GM21723 (cell line): ENCODE data around the gene PRTN3.

Experiments
- ATAC-seq: cut with Tn5 transposase; IDR thresholded peaks from one replicate; pipeline ENCODE4 v1.9.1; 2021; ENCODE audit warnings: mild to moderate bottlenecking, moderate library complexity; ENCODE audit not compliant: unreplicated experiment

PRTN3 gene

GRCh38 chr19:803099-803561 is 37.7 kb upstream of the PRTN3 start:
- ATAC-seq: no peak

GRCh38 chr19:803686-804418 is 36.9 kb upstream of the PRTN3 start:
- no peak for ATAC-seq

DNA sequence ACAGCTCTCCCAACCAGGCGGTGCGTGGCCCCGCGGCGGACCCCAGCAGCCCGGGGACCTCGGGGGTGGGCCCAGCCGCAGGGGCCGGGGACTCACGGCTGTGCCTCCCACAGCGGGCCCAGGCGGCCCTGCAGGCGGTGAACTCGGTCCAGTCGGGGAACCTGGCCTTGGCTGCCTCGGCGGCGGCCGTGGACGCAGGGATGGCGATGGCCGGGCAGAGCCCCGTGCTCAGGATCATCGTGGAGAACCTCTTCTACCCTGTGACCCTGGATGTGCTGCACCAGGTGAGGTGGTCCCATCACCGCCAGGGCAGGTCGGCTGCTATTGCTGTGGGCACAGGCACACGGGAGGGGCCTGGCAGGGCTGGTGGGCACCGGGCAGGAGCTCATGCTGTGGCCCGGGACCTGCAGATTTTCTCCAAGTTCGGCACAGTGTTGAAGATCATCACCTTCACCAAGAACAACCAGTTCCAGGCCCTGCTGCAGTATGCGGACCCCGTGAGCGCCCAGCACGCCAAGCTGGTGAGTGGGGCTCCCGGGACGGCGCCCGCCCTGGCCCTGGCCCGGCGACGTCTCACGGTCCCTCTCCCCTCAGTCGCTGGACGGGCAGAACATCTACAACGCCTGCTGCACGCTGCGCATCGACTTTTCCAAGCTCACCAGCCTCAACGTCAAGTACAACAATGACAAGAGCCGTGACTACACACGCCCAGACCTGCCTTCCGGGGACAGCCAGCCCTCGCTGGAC is 36.2 kb upstream of the PRTN3 start:
- no peak for ATAC-seq

DNA sequence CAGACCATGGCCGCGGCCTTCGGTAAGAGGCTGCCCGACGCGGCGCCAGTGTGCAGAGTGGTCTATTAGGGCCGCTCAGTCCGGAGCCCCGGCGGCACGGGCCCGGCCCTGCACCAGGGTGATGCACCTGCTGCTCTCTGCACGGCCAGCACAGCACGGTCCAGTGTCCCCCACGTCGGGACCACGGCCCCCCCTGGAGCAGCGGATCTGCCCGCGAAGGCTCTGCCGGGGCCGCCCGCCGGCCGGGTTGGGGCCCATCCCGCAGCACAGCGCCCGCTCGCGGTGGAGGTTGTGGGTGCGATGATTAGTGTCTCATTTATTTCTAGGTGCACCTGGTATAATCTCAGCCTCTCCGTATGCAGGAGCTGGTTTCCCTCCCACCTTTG is 35.6 kb upstream of the PRTN3 start:
- no peak for ATAC-seq

GRCh38 chr19:805600-806550 is 34.9 kb upstream of the PRTN3 start:
- ATAC-seq: no peak

DNA sequence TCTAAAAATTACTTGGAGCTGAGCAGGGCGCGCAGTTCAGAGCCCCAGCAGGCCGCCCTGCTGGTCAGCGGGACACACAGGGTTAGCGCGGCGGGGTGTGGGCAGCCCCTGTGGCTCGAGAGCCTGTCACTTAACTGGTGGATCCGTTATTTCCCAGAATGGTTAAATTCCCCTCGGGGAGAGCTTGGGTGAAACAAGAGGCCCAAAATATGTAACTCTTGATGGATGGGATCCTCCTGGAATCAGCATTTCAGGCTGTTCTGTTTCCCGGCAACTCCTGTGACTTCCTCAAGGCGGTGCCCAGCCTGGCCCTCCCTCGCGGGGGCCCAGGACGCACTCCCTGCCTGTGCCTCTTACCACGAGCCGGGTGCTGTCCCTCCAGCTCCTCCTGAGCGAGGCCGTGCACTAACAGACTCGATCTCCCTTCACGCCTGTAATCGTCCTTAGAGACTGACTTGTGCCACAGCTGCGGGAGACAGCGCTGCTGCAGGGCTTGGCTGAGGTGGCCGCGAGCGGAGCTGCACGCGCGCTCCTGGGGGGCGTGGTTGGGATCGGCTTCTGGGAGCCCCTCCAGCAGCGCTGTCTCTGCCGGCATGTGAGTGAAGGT is 33.9 kb upstream of the PRTN3 start:
- ATAC-seq: no peak

GRCh38 chr19:807627-808422 is 33.0 kb upstream of the PRTN3 start:
- ATAC-seq: no peak

DNA sequence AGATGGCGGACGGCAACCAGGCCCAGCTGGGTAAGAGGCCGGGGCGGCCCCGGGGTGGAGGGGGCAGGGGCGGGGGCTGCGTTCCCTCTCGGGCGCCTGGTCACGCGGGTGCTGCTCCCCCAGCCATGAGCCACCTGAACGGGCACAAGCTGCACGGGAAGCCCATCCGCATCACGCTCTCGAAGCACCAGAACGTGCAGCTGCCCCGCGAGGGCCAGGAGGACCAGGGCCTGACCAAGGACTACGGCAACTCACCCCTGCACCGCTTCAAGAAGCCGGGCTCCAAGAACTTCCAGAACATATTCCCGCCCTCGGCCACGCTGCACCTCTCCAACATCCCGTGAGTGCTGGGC is 32.4 kb upstream of the PRTN3 start:
- ATAC-seq: no peak

DNA sequence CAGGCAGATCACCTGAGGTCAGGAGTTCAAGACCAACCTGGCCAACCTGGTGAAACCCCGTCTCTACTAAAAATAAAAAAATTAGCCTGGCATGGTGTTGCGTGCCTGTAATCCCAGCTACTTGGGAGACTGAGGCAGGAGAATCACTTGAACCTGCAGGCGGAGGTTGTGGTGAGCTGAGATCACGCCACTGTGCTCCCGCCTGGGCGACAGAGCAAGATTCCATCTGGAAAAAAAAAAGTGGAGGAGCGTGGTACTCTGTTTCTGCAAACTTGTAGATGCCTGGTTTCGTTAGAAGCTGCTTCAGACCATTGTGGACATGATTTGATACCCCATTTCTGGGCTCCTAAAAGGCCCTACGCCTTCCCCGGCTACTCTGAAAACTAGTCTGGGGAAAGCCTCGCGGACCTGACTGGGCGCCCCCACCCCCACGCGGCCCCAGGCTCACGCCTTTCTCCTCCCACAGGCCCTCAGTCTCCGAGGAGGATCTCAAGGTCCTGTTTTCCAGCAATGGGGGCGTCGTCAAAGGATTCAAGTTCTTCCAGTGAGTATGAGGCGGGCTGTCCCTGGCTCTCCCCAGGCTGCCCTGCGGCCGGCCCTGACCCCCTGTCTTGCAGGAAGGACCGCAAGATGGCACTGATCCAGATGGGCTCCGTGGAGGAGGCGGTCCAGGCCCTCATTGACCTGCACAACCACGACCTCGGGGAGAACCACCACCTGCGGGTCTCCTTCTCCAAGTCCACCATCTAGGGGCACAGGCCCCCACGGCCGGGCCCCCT is 30.5 kb upstream of the PRTN3 start:
- no peak for ATAC-seq

GRCh38 chr19:810883-811489 is 29.8 kb upstream of the PRTN3 start:
- ATAC-seq: no peak

GRCh38 chr19:811506-812048 is 29.2 kb upstream of the PRTN3 start:
- ATAC-seq: no peak

GRCh38 chr19:812049-812746 is 28.6 kb upstream of the PRTN3 start:
- ATAC-seq: no peak

DNA sequence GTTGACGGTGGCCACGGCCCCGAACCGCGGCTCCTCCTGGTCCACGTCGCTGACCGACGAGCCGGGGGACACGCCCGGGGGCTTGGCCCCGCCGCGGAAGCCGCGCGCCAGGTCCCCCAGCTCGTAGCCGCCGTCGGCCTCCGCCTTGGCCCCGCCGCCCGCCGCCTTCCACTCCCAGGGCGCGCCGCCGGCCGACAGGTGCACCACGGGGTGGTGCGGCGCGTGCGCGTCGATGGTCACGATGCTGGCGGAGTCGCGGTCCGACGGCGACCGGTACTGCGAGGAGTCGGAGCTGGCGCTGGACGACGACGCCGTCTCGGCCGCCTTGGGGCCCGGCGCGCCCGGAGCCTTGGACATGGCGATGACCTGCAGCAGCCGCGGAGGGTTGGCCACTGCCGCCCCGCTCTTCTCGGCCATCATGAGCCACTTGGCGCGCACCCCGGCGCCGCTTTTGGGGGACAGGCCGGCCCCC is 28.0 kb upstream of the PRTN3 start:
- no peak for ATAC-seq

DNA sequence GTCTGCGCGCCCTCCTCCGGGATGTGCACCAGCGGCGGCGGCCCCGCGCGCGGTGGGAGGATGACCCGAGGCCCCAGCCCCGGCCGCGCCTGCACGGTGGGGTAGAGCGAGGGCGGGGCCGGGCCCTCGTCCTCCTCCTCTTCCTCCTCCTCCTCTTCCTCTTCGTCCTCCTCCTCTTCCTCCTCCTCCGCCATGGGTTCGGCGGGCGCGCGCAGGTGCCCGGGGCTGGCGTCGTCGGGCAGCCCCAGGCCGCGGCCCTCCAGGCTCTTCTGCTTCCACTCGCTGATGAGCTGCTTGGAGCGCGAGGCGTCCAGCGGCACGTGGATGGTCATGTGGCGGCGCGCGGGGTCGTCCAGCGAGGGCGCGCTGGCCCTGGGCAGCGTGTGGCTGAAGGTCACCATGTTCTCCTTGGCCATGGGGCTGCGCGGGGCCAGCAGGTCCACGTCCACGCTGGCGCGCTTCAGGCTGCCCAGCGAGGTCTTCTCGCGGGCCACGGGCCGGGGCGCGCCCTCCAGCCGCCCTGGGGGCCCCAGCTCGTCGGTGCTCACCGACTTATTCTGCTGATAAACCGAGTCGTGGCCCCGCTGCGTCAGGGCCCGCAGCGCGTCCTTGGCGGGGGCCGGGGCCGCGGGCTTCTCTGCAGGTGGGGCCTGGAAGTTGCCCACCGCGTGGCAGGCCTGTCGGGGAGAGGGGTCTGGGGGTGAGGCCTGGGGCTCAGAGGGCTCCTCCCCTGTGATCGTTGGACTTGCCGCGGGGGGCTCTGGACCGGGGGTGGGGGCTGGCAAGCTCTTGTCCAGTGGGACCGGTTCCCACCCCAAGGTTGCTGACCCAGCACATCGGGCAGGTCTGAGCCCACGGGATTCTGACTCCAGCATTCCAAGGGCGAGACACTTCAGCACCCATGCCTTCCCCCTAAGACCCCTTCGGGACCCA is 27.3 kb upstream of the PRTN3 start:
- ATAC-seq: no peak

DNA sequence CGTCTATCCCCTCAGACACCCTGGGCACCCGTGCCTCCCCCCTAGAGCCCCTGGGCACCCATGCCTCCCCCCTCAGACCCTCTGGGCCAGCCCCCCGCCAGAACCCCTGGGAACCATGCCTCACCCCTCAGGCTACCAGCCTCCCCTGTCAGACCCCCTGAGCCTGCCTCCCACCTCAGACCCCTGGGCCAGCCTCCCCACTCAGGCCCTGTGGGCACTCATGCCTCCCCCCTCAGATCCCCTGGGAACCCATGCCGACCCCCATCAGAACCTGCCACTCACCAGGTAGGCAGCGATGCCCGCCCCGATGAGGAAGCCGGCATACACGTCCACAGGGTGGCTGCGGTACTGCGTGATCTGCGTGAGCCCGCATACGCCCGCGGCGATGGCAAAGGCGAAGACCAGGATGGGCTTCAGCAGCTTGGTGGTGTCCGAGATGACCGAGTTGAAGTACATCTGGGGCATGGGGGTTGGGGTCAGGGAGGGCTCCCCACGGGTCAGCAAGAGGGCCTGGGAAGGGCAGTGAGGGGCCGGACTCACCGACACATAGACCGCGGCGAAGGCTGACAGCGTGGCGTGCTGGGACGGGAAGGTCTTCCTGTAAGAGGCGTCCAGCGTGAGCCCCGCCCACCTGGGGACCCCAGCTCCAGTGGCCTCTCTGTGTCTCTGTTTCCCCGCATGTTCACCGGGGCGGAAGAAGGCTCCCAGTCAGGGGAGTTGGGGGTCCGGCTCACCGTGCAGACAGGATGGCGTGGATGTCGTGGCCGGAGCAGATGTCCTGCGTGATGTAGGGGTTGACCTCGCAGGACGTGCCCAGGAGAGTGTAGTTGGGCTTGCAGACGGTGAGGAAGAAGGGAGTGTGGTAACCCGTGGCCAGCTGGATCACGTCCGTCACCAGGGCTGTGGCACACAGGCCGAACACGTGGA is 26.4 kb upstream of the PRTN3 start:
- ATAC-seq: no peak
